Panc1 (cell line): ENCODE results near the gene DOCK11.

ENCODE experiments used
- POLR2AphosphoS5 ChIP-seq: IDR thresholded peaks from 2 replicates; pipeline ENCODE4 v1.6.1; 2012; ENCODE audit warnings: mild to moderate bottlenecking, low read depth, low read length, moderate library complexity
- SIN3A ChIP-seq: IDR thresholded peaks from 2 replicates; pipeline ENCODE4 v1.6.1; 2012; ENCODE audit warnings: low read depth, mild to moderate bottlenecking, low read length, moderate library complexity, borderline replicate concordance; ENCODE audit not compliant: insufficient read depth
- TCF7L2 ChIP-seq: IDR thresholded peaks from 2 replicates; pipeline ENCODE4 v1.6.1; 2011; ENCODE audit warnings: mild to moderate bottlenecking, low read depth, low read length, inconsistent platforms
- TF ChIP-seq, protein P1 (sequence below): fragments of 450-650 bp; IDR thresholded peaks from 2 replicates; pipeline ENCODE4 v1.5.1; 2017; ENCODE audit warnings: mild to moderate bottlenecking
- TF ChIP-seq, protein P2 (sequence below), 2 experiments: IDR thresholded peaks; 2 replicates each; pipeline ENCODE4 v1.6.1; 2011 to 2012; ENCODE audit warnings: low read depth in 2 of 2, control low read depth in 1 of 2, low read length in 1 of 2, mild to moderate bottlenecking in 1 of 2, moderate library complexity in 1 of 2; ENCODE audit not compliant: insufficient read depth in 1 of 2

DNA sequence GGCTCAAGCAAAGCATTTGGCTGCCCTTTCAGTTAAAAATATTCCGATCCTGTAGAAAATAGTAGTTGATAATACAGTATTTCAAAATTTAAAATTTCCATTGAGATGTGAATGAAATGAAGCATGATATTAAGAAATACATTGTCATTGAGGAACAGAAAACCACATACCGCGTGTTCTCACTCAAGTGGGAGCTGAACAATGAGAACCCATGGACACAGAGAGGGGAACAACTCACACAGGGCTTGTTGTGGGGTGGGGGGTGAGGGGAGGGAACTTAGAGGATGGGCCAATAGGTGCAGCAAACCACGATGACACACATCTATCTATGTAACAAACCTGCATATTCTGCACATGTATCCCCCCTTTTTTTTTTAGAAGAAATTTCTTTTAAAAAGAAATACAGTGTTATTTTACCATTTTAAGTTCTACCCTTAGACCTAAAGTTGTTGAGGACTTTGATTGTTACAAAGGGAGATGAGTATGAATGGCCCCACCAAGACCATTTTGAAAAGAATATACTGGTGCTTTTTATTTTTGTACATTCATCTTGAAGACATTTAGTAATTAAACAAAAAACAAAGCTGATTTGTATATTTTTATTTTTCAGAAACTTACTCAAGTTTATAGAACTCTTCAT is 179.8 kb downstream of the DOCK11 start:
- TF ChIP-seq, protein P1, sequence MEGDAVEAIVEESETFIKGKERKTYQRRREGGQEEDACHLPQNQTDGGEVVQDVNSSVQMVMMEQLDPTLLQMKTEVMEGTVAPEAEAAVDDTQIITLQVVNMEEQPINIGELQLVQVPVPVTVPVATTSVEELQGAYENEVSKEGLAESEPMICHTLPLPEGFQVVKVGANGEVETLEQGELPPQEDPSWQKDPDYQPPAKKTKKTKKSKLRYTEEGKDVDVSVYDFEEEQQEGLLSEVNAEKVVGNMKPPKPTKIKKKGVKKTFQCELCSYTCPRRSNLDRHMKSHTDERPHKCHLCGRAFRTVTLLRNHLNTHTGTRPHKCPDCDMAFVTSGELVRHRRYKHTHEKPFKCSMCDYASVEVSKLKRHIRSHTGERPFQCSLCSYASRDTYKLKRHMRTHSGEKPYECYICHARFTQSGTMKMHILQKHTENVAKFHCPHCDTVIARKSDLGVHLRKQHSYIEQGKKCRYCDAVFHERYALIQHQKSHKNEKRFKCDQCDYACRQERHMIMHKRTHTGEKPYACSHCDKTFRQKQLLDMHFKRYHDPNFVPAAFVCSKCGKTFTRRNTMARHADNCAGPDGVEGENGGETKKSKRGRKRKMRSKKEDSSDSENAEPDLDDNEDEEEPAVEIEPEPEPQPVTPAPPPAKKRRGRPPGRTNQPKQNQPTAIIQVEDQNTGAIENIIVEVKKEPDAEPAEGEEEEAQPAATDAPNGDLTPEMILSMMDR = no peak
- no peak for TF ChIP-seq TCF7L2
- TF ChIP-seq POLR2AphosphoS5 = no peak
- TF ChIP-seq, protein P2, sequence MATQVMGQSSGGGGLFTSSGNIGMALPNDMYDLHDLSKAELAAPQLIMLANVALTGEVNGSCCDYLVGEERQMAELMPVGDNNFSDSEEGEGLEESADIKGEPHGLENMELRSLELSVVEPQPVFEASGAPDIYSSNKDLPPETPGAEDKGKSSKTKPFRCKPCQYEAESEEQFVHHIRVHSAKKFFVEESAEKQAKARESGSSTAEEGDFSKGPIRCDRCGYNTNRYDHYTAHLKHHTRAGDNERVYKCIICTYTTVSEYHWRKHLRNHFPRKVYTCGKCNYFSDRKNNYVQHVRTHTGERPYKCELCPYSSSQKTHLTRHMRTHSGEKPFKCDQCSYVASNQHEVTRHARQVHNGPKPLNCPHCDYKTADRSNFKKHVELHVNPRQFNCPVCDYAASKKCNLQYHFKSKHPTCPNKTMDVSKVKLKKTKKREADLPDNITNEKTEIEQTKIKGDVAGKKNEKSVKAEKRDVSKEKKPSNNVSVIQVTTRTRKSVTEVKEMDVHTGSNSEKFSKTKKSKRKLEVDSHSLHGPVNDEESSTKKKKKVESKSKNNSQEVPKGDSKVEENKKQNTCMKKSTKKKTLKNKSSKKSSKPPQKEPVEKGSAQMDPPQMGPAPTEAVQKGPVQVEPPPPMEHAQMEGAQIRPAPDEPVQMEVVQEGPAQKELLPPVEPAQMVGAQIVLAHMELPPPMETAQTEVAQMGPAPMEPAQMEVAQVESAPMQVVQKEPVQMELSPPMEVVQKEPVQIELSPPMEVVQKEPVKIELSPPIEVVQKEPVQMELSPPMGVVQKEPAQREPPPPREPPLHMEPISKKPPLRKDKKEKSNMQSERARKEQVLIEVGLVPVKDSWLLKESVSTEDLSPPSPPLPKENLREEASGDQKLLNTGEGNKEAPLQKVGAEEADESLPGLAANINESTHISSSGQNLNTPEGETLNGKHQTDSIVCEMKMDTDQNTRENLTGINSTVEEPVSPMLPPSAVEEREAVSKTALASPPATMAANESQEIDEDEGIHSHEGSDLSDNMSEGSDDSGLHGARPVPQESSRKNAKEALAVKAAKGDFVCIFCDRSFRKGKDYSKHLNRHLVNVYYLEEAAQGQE (IDR thresholded peaks at IDR 0.05; ENCODE audit: insufficient read depth in 1 of 2, low read depth in 2 of 2, low read length in 1 of 2) = no peak
- no peak for TF ChIP-seq SIN3A
